IPS DF 4.7 (cell line): Measurements from ENCODE around the gene MOCS2.

Source experiments
- DNase-seq: peaks from one replicate; pipeline ENCODE4 v3.0.0-alpha.2; 2013; ENCODE audit warnings: low spot score; ENCODE audit errors: extremely low read depth

MOCS2 gene

DNA sequence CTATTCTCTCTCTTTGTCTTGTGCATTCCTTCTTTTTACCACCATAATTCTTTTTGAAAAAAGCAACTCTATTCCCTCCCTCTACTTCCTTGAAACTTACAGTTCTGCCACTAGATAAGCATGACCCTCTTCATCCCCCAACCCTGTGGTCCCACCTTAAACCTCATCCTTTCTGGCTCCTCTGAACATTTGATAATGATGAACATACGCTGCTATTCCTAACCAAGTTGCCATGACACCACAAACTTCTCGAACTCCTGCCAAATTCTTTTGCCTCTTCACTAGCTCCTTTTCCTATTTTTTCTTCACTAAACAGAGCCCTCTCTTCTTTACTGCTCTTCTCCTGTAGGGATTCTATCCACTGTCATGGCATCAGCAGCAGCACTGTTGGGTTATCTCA is 57.1 kb downstream of the MOCS2 start:
- no peak for DNase-seq

GRCh38 chr5:53048248-53048647 is 61.3 kb downstream of the MOCS2 start:
- DNase-seq = no peak
